GF-D8 (cell line): ENCODE measurements around the gene LSM7.

ENCODE experiments used
- DNase-seq: peaks from one replicate; lab custom pipeline; 2025; lab: John Stamatoyannopoulos, UW

LSM7 gene

DNA sequence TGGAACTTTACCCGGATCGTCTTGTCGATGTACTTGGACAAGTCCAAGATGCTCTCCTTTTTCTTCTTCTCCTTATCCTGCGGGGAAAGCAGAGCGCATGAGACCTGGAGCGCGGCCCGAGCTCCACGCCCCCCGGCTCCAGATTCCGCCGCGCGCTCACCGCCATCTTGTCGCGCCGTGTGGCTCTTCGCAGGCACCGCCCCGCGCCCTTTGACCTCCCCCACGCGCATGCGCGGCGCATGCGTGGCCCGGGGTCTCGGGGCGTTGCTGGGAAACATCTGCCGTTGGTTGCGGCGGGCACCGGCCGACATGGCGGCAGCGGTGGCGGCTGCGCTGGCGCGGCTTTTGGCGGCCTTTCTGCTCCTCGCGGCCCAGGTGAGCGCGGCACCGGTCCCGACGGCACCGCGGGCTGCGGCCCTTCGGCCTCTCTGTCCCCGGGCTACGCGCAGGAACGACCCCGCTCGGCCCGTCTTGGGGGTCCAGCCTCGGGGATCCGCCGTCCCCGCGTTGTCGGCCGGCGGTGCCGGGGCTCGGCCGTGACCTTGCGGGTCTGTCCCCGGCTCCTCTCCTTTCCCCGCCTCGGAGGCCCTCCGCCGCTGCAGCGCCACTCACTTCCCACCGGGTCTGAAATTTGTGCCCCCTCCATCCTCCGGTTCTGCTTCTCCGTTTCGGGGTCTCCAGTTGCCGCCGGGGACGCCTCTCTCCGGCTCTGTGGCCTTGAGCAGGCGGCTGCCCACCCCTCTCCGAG, at the start of gene LSM7, which contains the start of gene SPPL2B:
TSS of gene LSM7 (minus strand) at position 186 of the 748 bp plus-strand sequence. CDS start at position 166, 20 bp downstream.
TSS of gene SPPL2B (plus strand) at position 284 of the 748 bp plus-strand sequence. CDS start at position 310, 26 bp downstream.
- peak; percentile 37 for DNase-seq

DNA sequence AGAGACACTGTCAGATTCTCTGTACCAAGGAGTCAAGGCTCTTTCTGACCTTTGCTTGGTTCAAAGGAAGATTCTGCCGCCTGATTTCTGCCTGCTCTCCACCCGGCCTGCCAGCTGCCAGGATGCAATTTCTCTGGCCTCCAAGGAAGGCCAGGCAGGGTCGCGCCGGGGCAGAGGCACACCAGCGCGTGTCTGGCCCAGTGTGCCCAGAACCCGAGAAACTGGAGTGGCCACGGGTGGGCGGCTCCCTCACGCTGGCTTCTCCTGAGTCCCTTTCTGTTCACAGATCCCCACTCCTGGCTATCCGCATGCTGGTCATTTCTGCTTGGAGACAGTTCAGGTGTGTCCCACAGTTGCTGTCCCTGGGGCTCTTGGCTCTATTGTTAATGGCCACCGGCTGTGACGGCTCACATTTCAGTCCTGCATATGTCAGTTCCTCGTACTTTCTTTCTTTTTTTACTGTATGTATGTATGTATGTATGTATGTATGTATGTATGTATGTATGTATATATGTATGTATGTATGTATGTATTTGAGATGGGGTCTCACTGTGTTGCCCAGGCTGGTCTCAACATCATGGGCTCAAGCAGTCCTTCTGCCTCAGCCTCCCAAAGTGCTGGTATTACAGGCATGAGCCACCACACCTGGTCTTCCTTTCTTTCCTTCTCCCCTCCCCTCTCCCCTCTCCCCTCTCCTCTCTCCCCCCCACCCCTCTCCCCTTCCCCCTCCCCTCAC, 48.6 kb upstream of the LSM7 start:
- no peak for DNase-seq

DNA sequence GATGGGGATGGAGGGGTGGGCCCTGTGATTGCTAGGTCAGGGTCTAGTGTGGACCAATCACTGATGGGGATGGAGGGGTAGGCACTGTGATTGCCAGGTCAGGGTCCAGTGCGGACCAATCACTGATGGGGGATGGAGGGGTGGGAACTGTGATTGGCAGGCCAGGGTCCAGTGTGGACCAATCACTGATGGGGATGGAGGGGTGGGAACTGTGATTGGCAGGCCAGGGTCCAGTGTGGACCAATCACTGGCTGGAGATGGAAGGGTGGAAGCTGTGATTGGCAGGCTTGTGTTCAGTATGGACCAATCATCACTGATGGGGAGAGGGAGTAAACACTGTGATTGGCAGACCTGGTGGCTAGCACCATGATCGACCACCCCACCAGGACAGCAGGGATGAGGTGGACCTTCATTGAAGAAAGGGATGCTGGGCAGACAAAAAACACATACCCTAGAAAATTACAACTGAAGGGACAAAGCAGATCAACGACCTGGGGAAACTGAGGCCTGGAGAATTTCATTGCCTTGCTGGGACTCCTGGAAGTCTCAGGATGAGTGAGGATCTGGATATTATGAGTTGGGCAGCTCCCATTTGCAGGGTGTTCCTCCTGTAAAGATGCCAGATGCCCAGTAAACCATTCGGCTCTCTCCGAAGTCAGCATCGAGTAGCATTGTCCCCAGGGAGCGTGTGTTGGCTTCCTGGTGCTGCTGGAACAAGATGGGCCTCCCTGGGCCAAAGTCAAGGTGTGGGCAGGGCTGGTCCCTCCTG, 47.2 kb upstream of the LSM7 start:
- no peak for DNase-seq

GRCh38 chr19:2374808-2375207, 46.4 kb upstream of the LSM7 start:
- DNase-seq: no peak

DNA sequence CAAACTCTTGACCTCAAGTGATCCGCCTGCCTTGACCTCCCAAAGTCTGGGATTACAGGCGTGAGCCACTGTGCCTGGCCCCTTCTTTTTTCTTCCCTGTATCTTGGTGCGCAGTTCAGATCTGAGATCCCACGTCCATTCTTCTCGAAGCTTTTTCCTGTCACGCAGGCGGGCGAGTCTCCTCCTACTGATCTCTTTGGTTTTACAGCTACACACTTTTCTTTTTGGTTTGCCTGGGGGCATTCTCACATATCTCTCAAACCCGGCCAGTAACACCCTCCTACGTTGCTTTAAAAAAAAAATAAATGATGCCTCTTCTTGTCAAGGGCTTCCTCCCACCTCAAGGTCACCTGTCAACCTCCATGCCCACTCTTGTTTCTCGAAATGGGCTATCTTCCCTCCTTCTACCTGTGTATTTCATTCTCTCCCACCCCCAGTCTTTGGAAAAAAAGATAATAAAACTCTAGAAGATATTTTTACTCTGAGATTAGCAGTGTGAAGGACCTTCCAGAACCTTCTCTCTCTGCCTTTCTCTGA, 43.8 kb upstream of the LSM7 start:
- no peak for DNase-seq

DNA sequence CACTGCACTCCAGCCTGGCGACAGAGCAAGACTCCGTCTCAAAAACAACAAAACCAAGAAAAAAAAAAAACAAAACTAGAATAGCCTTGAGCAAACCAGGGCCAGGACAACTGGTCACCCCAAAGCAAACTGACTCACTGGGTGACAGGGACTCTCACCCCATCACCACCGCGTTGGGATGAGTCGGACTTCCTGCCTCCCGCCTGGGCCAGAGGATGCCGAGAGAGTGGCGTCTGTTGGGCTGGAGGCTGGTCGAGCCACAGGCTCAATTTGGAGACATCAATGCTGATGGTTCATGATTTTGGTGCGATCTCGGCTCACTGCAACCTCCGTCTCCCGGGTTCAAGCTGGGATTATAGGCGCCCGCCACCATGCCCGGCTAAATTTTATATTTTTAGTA, 43.3 kb upstream of the LSM7 start:
- no peak for DNase-seq

GRCh38 chr19:2365201-2365970, 37.0 kb upstream of the LSM7 start:
- no peak for DNase-seq

DNA sequence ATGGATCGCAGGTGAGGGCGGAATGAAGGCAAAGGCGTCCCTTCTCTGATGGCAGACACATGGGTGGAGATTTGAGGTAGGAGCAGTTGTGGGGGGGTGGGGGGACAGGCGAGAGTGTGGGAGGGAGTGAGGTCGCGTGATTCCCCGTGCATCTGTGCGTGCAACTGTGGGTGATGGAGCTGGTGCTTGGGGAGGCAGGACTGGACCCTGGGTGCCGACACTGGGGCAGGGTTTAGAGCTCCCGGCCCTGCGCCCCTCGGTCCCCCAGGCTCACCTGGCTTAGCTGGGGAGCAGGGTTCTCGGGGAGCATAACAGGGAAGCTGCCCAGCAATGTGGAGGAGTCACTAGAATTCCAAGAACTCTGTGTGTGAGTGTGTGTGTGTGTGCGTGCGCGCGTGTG, 35.0 kb upstream of the LSM7 start:
- no peak for DNase-seq

- DNase-seq: no peak
Observed at GRCh38 chr19:2362970-2363300, 34.5 kb upstream of the LSM7 start.

- DNase-seq: no peak
Observed at GRCh38 chr19:2362046-2362969, 33.9 kb upstream of the LSM7 start.

- DNase-seq: no peak
Observed at GRCh38 chr19:2361246-2362045, 33.1 kb upstream of the LSM7 start.

GRCh38 chr19:2360833-2361232, 32.4 kb upstream of the LSM7 start:
- no peak for DNase-seq

DNA sequence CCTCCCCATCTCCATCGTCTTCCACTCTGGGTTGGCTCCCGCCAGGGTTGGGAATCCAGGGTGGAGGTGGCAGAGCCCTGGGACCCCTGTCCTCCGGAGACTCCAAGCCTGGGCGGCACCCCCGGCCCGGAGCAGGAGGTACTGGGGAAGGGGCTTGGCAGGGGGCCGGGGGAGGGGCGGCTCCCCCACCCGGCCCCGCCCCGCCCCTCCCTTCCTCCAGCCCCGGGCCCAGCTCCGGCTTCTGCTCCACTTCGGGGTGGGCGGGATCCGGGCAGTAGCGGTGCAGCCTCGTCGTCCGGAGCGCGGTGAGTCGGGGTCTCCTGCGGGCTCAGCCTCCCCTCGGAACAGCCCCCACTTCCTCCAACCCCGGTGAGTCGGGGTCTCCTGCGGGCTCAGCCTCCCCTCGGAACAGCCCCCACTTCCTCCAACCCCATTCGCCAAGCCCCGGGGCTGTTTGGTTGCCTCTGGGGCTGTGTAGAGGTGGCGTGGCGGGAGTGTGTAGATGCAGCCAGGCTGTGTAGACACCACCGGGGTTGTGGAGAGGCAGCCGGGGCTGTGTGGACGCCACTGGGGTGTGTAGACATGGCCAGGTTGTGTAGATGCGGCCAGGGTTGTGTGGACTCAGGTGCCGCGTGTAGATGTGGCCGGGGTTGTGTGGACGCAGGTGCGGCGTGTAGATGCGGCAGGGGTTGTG, 31.8 kb upstream of the LSM7 start, which contains the start of gene TMPRSS9:
TSS of gene TMPRSS9 (plus strand) at position 274 of the 694 bp plus-strand sequence. CDS start 29,521 bp downstream, outside the sequence.
- no peak for DNase-seq

DNA sequence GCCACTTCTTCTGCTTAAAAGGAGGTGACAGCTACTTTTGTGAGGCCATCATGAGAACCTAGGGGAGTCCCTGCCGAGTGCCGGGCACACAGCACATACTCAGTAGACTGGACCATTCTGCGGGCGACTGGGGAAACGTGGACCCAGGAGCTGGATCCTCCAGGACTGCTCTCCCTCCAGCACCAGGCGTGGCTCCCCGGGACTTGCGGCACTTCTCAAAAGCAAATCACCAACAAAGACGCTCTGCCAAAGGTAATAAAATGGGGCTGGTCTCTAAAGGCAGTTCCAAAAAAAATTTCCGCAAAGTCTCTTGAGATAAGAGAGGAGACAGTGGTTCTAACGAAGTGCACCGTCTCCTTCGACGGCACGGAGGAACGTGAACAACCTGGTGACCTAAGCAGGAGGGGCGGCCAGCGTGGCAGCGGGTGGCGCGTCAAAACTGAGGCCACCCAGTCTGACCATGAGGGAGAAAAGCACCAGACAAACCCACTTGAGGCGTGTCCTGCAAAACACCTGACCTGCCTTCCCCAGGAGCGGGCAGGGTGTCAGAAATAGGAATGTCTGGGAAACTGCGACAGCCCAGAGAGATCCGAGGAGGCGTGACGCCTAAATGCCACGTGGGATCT, 30.3 kb upstream of the LSM7 start:
- DNase-seq: no peak

DNA sequence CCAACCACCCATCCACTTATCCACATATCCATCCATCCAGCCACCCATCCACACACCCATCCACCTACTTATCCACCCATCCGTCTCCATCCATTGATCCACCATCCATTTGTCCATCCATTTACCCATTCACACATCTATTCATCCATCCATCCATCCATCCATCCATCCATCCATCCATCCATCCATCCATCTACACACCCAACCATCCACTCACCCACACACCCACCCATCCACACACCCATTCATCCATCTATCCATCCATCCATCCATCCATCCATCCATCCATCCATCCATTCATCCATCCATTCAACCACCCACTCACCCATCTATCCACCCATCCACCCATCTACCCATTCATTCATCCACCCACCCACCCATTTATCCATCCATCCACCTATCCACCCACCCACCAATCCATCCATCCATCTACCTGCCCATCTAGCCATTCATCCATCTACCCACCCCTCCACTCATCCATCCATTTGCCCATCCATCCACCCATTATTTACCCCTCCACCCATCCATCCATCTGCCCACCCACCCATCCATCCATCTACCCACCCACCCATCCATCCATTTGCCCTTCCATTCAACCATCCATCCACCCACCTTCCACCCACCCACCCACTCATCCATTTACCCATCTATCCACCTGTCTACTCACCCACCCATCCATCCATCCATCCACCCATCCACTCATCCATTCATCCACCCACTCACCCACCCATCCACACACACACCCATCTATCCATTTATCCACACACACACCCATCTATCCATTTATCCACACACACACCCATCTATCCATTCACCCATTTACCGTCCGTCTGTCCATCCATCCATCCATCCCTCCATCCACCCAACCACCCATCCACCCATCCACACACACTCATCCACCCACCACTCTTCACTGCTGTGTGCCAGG, 29.2 kb upstream of the LSM7 start:
- DNase-seq: no peak

GRCh38 chr19:2356036-2356646, 27.8 kb upstream of the LSM7 start:
- no peak for DNase-seq
